B cell (primary cell): Measurements from ENCODE around the gene TMC5.
A peak's percentile ranks its signal among the peaks of the same experiment; 100 is the strongest.

Experiments
- CTCF ChIP-seq: fragments of 200-600 bp; IDR thresholded peaks from one replicate; pipeline ENCODE4 v1.8.0; 2022; ENCODE audit warnings: antibody characterized with exemption, mild to moderate bottlenecking
- EZH2 ChIP-seq: IDR thresholded peaks from 2 replicates; pipeline ENCODE4 v1.6.1; 2012; ENCODE audit warnings: borderline replicate concordance, low read depth, mild to moderate bottlenecking, moderate library complexity, low read length; ENCODE audit not compliant: insufficient read depth, poor library complexity, severe bottlenecking

DNA sequence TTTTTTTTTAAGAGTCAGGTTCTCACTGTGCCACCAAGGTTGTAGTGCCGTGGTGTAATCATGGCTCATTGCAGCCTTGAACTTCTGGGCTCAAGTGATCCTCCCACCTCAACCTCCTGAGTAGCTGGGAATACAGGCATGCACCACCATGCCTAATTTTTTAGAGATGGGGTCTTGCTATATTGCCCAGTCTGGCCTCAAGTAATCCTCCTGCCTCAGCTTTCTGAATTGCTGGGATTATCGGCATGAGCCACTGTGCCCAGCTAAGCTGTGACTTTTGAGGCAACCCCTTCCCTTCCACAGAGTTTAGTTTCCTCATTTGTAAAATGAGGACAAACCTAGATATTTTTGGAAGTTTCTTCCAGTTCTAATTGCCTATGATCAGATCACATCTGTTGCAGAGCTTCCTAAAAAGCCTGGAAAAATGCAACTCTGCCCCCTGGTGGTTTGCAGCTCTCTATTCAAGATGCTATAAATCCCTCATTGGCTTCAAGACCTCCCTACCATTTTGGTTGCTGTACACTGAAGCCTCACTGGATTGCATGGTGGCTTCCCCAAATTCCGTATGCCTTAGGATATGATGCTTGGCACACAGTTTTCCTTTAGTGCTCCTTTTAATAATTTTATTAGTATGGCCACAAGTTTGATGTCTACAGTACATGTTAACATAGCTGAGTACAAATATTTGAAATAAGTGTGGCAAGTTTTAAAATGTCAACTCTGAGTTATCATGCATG lies 84.9 kb downstream of the TMC5 start:
- peak; percentile 83 for TF ChIP-seq CTCF
- TF ChIP-seq EZH2 = no peak
